IPS DF 4.7 (cell line): ENCODE measurements around the gene APOA1.
A peak's percentile ranks its signal among the peaks of the same experiment; 100 is the strongest.

Experiments
- DNase-seq: peaks from one replicate; pipeline ENCODE4 v3.0.0-alpha.2; 2013; ENCODE audit warnings: low spot score; ENCODE audit errors: extremely low read depth

The APOA1 gene

DNA sequence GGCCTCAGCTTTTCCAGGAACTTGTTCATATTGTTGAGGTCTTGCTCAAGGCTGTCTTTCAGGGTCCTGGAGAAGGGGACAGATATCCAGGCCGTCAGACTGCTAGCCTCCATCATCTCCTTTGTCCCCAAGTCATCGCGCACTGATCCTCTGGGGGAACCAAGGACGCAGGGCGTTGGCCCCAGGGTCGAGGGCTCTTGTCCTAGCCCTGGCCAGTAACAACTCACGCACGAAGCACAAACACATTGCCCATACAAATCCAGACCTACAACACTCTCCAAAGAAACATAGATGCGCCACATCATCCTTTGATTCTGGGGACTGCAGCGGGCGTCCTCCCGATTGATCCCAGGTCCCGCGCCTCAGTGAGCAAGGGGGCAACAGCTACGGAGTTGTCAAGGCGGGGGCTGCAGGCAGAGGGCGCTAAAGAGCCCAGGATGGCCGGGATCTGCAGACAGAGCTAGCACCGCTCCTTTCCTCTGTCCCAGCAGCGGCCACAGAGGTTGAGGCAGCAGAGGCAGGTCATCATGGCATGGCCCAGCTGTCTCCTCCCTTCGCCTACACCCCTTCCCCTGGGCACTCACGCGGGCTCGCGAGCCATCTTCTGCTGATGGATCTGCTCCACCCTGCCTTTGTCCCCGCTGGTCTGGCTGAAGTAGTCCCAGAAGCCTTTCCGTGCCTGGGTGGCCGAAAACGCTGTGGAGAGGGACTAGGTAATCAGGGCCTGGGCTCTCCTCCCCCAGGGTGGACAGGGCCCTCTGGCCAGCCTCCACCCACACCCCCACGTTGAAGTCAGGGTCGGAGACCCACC, 46.2 kb downstream of the APOA1 start:
- DNase-seq: peak; percentile 46

DNA sequence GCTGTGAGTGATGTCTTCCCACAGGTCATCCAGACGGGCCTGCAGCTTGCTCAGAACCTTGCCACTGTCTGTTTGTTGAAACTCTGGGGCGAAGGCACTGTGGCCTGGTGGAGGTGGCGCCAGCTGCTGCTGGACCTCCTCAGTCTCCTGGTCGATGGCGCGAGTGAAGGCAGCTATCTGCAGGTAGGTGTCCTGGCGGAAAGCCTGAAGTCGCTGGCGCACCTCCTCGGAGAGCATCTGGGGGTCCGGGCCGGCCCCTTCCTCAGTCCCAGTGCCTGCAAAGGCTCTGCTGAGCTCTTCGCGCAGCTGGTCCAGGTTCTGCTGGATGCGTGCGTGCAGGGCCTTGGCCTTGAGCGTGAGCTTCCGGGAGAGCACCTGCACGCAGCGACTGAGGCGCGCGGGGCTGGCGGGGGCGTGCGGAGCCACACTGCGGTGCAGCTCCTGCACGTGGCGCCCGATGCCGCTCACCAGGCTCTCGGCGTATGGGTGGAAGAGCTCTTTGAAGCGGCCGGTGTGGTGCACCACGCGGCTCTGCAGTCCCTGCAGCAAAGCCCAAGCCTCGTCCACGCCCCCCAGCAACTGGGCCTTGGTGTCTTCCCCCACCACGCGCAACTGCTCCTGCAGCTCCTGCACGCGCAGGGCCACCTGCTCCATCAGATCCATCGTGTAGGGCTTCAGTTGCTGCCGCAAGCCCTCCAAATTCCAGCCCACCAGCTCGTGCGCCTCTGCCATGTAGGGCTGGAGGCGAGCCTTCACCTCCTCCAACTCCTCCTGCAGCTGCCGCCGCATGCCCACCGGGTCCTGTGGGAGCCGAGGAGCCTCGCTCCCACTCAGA, 47.0 kb downstream of the APOA1 start:
- DNase-seq: no peak

DNA sequence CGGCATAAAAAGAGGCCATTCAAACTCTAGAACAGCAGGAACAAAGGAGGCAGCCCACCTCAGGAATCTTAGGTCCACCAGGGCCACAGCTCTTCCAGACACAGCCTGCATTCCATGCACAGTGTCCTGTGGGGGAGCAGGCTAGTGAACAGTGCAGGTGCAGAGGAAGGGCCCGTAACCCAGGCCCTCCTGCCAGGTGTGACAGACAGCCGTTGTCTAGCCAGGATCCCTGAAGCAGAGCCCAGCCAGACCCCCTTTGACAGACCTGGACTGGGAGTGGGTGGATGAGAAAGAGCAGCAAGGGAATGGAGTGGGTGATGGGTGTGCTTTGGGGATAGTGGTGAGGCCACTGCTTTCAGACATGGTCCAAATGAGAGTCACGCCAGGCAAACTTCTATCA, 48.4 kb downstream of the APOA1 start:
- no peak for DNase-seq

DNA sequence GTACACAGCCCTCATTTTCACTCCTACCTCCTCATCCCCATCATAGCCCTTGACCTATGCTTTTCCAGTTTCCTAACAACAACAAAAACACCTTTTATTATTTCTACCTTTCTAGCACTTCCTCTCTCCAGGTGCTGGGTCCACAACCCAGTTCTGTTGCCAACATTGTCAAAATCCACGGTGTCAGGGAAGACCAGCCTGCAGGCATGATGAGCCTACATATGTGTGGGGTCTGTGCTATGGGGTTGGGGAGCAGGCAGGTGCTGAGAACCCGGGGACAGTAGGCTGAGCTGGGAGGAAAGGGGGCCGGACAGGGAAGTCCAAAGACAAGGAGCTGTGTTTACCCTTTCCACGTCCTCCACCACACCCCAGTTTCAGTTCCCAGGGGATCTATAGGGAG, 48.9 kb downstream of the APOA1 start:
- DNase-seq: no peak

DNA sequence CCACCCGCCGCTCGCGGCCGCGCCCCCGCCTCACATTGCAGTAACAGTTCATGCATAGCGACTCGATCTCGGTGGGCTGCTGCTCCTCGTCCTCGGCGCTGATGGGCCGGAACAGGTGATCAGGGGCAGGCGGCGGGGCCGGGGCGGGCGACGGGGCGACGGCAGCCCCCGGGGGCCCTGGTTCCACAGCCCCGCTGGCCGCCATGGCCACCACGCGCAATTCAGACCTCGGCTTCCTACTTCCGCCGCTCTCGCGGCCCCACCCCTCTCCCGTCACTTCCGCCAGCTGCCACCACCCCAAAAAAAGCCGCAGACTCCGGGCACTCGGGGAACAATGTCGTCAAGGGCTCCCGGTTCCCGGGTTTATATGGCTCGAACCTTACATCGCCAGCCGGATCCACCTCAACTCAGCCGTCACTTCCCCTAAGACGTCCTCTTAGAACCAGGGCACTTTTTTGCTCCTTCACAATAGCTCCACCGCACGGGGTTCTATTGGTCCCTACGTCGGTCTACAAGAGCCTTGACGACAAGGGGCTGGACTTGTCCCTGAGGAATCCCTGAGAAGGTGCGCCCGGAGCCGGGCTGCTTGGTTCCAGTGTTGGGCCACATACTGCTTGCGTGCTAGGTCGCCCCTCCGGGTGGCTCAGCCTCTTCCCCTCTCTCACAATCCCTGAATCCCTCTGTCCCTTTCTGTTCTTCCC, 49.5 kb downstream of the APOA1 start, which contains the start of gene ZPR1:
ZPR1 (minus strand) TSS at position 238 of the 701 bp plus-strand sequence; CDS start at position 205, 33 bp downstream.
- peak; percentile 22 for DNase-seq

DNA sequence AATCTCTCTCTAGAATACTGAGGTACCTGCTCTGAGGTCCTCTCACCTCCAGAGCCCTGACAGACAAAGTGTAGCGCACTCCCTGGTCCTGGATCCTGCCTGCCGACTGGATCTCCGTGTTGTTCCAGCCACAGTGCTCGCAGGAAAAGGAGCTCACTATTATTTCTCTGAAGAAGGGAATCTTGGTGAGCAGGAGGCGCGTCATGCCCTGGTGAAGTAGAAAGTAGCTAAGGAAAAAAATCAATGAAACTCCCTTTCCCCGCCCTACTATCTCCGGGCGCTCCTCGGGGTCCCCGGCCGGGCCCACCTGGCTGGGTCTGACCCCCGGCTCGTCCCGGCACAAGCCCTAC, 50.0 kb downstream of the APOA1 start:
- no peak for DNase-seq

DNA sequence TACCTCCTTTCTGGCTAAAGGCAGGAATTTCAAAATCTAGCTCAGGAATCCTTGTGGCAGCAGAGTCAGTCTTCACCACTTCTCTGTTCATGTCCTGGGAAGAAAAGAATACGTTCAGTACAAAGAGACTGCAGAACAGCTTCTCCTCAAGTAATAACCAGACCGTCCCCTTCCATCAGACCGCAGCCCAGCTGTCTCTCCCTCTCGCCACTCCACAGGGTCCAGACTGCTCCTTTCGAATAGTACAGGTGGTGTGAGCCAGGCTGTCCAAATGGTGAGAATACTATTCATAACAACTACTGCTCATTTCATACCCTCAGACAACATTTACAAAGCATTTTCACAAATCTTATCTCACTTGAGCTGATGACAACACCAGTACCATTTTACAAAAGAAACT, 50.5 kb downstream of the APOA1 start:
- DNase-seq: no peak

DNA sequence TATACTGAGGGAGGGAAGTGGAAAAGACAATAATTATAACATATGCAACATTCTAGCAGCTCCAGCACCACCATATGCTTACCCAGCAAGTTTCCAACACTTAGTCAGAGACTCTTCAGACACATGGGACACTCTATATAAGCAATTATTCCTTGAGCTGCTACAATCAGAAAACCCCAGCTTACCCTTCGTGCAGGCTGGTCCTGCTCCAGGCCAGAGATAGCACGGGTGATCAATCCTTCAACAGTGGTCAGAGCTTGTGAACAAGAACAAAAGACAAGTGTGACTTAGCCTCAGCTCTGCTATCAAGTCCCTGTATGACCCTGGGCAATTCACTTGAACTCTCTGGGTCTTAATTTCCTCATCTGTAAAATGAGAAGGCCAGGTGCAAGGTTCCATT, 51.1 kb downstream of the APOA1 start:
- no peak for DNase-seq
